ENCODE data around the gene IFIT2. TPM values are rescaled to one million over a fixed set of nuclear protein-coding genes. Genes with fewer than 3 reads are reported as not detected.
A peak's percentile ranks its signal among the peaks of the same experiment; 100 is the strongest.

Gene IFIT2
- total RNA-seq, 2 donors from 2014 or later: 4.1 TPM

- no peak for TF ChIP-seq CTCF (IDR thresholded peaks at IDR 0.05)
- TF ChIP-seq POLR2AphosphoS5 (IDR thresholded peaks at IDR 0.05): no peak
- no peak for TF ChIP-seq POLR2A (IDR thresholded peaks at IDR 0.05)
- H3K9me3 ChIP-seq: no peaks in the 10 kb centered on the region
- no peak overlapping the region for H3K4me3 ChIP-seq
- intact Hi-C loops (cut with DNase I): no loop called here
- 81% methylated on average over 4 of the region's 4 CpGs for WGBS
- H3K36me3 ChIP-seq: no peaks in the 10 kb centered on the region
- no peak for DNase-seq (ENCODE audit: low spot score)
- peaks cover 4% of the 10 kb centered on the region for H3K4me1 ChIP-seq (replicated peaks)
- H3K27ac ChIP-seq: no peak overlapping the region
- H3K27me3 ChIP-seq (replicated peaks; ENCODE audit: insufficient read depth): no peaks in the 10 kb centered on the region
Observed at GRCh38 chr10:89299031-89299430, 2.8 kb upstream of the IFIT2 start.

GRCh38 chr10:89301232-89301631 is 614 bp upstream of the IFIT2 start:
- intact Hi-C loops (cut with DNase I): no loop called here
- Histone ChIP-seq H3K4me1 (replicated peaks) (peaks cover 4% of the 10 kb centered on the region), H3K27ac (peak overlapping the region; percentile 80 to 85), H3K27me3 (replicated peaks; ENCODE audit: insufficient read depth) (no peaks in the 10 kb centered on the region), H3K36me3 (no peaks in the 10 kb centered on the region), H3K4me3 (peak overlapping the region; percentile 36 to 42), H3K9me3 (no peaks in the 10 kb centered on the region)
- TF ChIP-seq POLR2AphosphoS5 (IDR thresholded peaks at IDR 0.05): no peak
- no peak for TF ChIP-seq POLR2A (IDR thresholded peaks at IDR 0.05)
- no peak for TF ChIP-seq CTCF (IDR thresholded peaks at IDR 0.05)
- WGBS: 14% methylated on average over 2 of the region's 2 CpGs
- no peak for DNase-seq (ENCODE audit: low spot score)

GRCh38 chr10:89302625-89303024 is 779 bp downstream of the IFIT2 start:
- Histone ChIP-seq H3K4me1 (replicated peaks) (peaks cover 4% of the 10 kb centered on the region), H3K36me3 (no peaks in the 10 kb centered on the region), H3K4me3 (peak overlapping the region; percentile 36 to 42), H3K27ac (peak overlapping the region; percentile 80 to 85), H3K27me3 (replicated peaks; ENCODE audit: insufficient read depth) (no peaks in the 10 kb centered on the region), H3K9me3 (no peaks in the 10 kb centered on the region)
- TF ChIP-seq CTCF (IDR thresholded peaks at IDR 0.05) (no peak), POLR2A (IDR thresholded peaks at IDR 0.05) (no peak), POLR2AphosphoS5 (IDR thresholded peaks at IDR 0.05) (no peak)
- DNase-seq (ENCODE audit: low spot score): no peak
- intact Hi-C loops (cut with DNase I): no loop called here
- WGBS: 23% methylated on average over 3 of the region's 3 CpGs

- H3K27ac ChIP-seq: no peak overlapping the region
- intact Hi-C loops (cut with DNase I): no loop called here
- no peak for DNase-seq (ENCODE audit: low spot score)
- peaks cover 4% of the 10 kb centered on the region for H3K4me1 ChIP-seq (replicated peaks)
- H3K9me3 ChIP-seq: no peaks in the 10 kb centered on the region
- no peak for TF ChIP-seq POLR2A (IDR thresholded peaks at IDR 0.05)
- no peak for TF ChIP-seq POLR2AphosphoS5 (IDR thresholded peaks at IDR 0.05)
- no peak for TF ChIP-seq CTCF (IDR thresholded peaks at IDR 0.05)
- no peaks in the 10 kb centered on the region for H3K36me3 ChIP-seq
- 75% methylated on average over 2 of the region's 2 CpGs for WGBS
- no peaks in the 10 kb centered on the region for H3K27me3 ChIP-seq (replicated peaks; ENCODE audit: insufficient read depth)
- H3K4me3 ChIP-seq: no peak overlapping the region
Observed at GRCh38 chr10:89303161-89303560, 1.3 kb downstream of the IFIT2 start.

GRCh38 chr10:89304026-89304425 is 2.2 kb downstream of the IFIT2 start:
- TF ChIP-seq POLR2A (IDR thresholded peaks at IDR 0.05) (no peak), POLR2AphosphoS5 (IDR thresholded peaks at IDR 0.05) (no peak), CTCF (IDR thresholded peaks at IDR 0.05) (no peak)
- WGBS: 84% methylated on average over 4 of the region's 4 CpGs
- H3K4me1 ChIP-seq (replicated peaks): peaks cover 4% of the 10 kb centered on the region
- no peaks in the 10 kb centered on the region for H3K36me3 ChIP-seq
- H3K4me3 ChIP-seq: no peak overlapping the region
- intact Hi-C loops (cut with DNase I): no loop called here
- H3K9me3 ChIP-seq: no peaks in the 10 kb centered on the region
- H3K27me3 ChIP-seq (replicated peaks; ENCODE audit: insufficient read depth): no peaks in the 10 kb centered on the region
- no peak for DNase-seq (ENCODE audit: low spot score)
- no peak overlapping the region for H3K27ac ChIP-seq
